Loucy (cell line): Measurements from ENCODE around the gene FHIT.

Experiments
- EZH2phosphoT487 ChIP-seq: fragments of 200-600 bp; IDR thresholded peaks from 2 replicates; pipeline ENCODE4 v1.6.1; 2018; ENCODE audit warnings: antibody characterized with exemption, mild to moderate bottlenecking, moderate library complexity, borderline replicate concordance
- TF ChIP-seq, protein P1 (sequence below): fragments of 200-600 bp; sonication (generic); conservative IDR thresholded peaks from 2 replicates; pipeline ENCODE4 v1.5.1; 2014; ENCODE audit warnings: mild to moderate bottlenecking, antibody characterized with exemption, low read length

GRCh38 chr3:60144071-60144470 lies 1107.2 kb downstream of the FHIT start:
- TF ChIP-seq, protein P1, sequence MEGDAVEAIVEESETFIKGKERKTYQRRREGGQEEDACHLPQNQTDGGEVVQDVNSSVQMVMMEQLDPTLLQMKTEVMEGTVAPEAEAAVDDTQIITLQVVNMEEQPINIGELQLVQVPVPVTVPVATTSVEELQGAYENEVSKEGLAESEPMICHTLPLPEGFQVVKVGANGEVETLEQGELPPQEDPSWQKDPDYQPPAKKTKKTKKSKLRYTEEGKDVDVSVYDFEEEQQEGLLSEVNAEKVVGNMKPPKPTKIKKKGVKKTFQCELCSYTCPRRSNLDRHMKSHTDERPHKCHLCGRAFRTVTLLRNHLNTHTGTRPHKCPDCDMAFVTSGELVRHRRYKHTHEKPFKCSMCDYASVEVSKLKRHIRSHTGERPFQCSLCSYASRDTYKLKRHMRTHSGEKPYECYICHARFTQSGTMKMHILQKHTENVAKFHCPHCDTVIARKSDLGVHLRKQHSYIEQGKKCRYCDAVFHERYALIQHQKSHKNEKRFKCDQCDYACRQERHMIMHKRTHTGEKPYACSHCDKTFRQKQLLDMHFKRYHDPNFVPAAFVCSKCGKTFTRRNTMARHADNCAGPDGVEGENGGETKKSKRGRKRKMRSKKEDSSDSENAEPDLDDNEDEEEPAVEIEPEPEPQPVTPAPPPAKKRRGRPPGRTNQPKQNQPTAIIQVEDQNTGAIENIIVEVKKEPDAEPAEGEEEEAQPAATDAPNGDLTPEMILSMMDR = no peak
- TF ChIP-seq EZH2phosphoT487 = no peak
